ENCODE data around the gene PPP1R27.
A peak's percentile ranks its signal among the peaks of the same experiment; 100 is the strongest.

The PPP1R27 gene

GRCh38 chr17:81828656-81829055, 6.2 kb downstream of the PPP1R27 start:
- no peak overlapping the region for H3K27ac Mint-ChIP-seq
- peaks cover 2% of the 10 kb centered on the region for H3K36me3 Mint-ChIP-seq (ENCODE audit: low read depth)
- peaks cover 14% of the 10 kb centered on the region for H3K4me1 Mint-ChIP-seq
- no peak for TF ChIP-seq CTCF (IDR thresholded peaks at IDR 0.05; ENCODE audit: unreplicated experiment in 3 of 3)
- H3K4me3 Mint-ChIP-seq: peak overlapping the region; percentile 20 to 68 (median 53)
- no peaks in the 10 kb centered on the region for H3K9me3 Mint-ChIP-seq
- H3K27me3 Mint-ChIP-seq (ENCODE audit: low read depth): no peaks in the 10 kb centered on the region

- Mint-ChIP-seq H3K9me3 (no peaks in the 10 kb centered on the region), H3K27me3 (ENCODE audit: low read depth) (no peaks in the 10 kb centered on the region), H3K36me3 (ENCODE audit: low read depth) (peaks cover 3% of the 10 kb centered on the region), H3K4me3 (no peak overlapping the region), H3K4me1 (peaks cover 5% of the 10 kb centered on the region), H3K27ac (peak overlapping the region in 1 of 3 experiments; percentile 18)
- no peak for TF ChIP-seq CTCF (IDR thresholded peaks at IDR 0.05; ENCODE audit: unreplicated experiment in 3 of 3)
Observed at GRCh38 chr17:81825841-81826466, 8.9 kb downstream of the PPP1R27 start.

- Mint-ChIP-seq H3K4me1 (peaks cover 5% of the 10 kb centered on the region), H3K27ac (no peak overlapping the region), H3K4me3 (no peak overlapping the region), H3K27me3 (ENCODE audit: low read depth) (no peaks in the 10 kb centered on the region), H3K9me3 (no peaks in the 10 kb centered on the region), H3K36me3 (ENCODE audit: low read depth) (peaks cover 3% of the 10 kb centered on the region)
- no peak for TF ChIP-seq CTCF (IDR thresholded peaks at IDR 0.05; ENCODE audit: unreplicated experiment in 3 of 3)
Observed at GRCh38 chr17:81824595-81824994, 10.3 kb downstream of the PPP1R27 start.

- peaks cover 3% of the 10 kb centered on the region for H3K27me3 Mint-ChIP-seq (ENCODE audit: low read depth)
- H3K36me3 Mint-ChIP-seq (ENCODE audit: low read depth): peaks cover 3% of the 10 kb centered on the region
- H3K9me3 Mint-ChIP-seq: no peaks in the 10 kb centered on the region
- H3K27ac Mint-ChIP-seq: peak overlapping the region in 1 of 3 experiments; percentile 72
- no peak for TF ChIP-seq CTCF (IDR thresholded peaks at IDR 0.05; ENCODE audit: unreplicated experiment in 3 of 3)
- H3K4me1 Mint-ChIP-seq: peaks cover 5% of the 10 kb centered on the region
- H3K4me3 Mint-ChIP-seq: no peak overlapping the region
Observed at GRCh38 chr17:81823820-81824550, 10.9 kb downstream of the PPP1R27 start.

- no peak overlapping the region for H3K4me3 Mint-ChIP-seq
- peak overlapping the region in 1 of 3 experiments; percentile 72 for H3K27ac Mint-ChIP-seq
- H3K9me3 Mint-ChIP-seq: no peaks in the 10 kb centered on the region
- peaks cover 3% of the 10 kb centered on the region for H3K27me3 Mint-ChIP-seq (ENCODE audit: low read depth)
- H3K4me1 Mint-ChIP-seq: peaks cover under 1% of the 10 kb centered on the region
- no peak for TF ChIP-seq CTCF (IDR thresholded peaks at IDR 0.05; ENCODE audit: unreplicated experiment in 3 of 3)
- peaks cover 3% of the 10 kb centered on the region for H3K36me3 Mint-ChIP-seq (ENCODE audit: low read depth)
Observed at GRCh38 chr17:81822996-81823819, 11.6 kb downstream of the PPP1R27 start.
